ENCODE data around the gene LAMA5.

Gene LAMA5

DNA sequence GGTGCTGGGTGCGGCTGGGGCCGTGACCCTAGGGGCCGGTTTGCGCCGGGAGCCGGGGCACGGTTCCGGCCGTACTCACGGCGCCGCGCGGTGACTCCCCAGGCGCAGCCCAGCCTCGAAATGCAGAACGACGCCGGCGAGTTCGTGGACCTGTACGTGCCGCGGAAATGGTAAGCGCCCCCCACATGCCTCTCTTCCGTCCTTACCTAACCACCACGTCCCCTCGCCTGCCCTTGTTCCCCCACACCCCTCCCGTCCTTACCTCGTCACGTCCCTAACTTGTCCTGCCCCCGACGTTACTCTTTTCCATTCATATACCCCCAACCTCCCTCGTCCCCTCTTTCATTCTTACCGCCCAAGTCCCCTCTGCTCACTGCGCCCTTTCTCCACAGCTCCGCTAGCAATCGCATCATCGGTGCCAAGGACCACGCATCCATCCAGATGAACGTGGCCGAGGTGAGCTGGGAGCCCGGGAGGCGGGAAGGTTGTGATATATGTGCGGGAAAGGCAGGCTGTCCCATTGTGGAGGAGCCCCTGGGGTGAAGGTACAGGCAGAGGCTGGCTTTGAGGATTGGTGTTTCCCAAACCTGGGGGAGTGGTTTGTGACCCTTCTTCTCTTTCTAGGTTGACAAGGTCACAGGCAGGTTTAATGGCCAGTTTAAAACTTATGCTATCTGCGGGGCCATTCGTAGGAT is 20.3 kb upstream of the LAMA5 start:
- TF ChIP-seq, protein P1, sequence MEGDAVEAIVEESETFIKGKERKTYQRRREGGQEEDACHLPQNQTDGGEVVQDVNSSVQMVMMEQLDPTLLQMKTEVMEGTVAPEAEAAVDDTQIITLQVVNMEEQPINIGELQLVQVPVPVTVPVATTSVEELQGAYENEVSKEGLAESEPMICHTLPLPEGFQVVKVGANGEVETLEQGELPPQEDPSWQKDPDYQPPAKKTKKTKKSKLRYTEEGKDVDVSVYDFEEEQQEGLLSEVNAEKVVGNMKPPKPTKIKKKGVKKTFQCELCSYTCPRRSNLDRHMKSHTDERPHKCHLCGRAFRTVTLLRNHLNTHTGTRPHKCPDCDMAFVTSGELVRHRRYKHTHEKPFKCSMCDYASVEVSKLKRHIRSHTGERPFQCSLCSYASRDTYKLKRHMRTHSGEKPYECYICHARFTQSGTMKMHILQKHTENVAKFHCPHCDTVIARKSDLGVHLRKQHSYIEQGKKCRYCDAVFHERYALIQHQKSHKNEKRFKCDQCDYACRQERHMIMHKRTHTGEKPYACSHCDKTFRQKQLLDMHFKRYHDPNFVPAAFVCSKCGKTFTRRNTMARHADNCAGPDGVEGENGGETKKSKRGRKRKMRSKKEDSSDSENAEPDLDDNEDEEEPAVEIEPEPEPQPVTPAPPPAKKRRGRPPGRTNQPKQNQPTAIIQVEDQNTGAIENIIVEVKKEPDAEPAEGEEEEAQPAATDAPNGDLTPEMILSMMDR (IDR thresholded peaks at IDR 0.05; ENCODE audit: control insufficient read depth, extremely low read depth, insufficient read depth): no peak
- H3K4me3 ChIP-seq (ENCODE audit: low read depth, low read length): peak overlapping the region; percentile 100
- no peak for DNase-seq (ENCODE audit: low read depth)

DNA sequence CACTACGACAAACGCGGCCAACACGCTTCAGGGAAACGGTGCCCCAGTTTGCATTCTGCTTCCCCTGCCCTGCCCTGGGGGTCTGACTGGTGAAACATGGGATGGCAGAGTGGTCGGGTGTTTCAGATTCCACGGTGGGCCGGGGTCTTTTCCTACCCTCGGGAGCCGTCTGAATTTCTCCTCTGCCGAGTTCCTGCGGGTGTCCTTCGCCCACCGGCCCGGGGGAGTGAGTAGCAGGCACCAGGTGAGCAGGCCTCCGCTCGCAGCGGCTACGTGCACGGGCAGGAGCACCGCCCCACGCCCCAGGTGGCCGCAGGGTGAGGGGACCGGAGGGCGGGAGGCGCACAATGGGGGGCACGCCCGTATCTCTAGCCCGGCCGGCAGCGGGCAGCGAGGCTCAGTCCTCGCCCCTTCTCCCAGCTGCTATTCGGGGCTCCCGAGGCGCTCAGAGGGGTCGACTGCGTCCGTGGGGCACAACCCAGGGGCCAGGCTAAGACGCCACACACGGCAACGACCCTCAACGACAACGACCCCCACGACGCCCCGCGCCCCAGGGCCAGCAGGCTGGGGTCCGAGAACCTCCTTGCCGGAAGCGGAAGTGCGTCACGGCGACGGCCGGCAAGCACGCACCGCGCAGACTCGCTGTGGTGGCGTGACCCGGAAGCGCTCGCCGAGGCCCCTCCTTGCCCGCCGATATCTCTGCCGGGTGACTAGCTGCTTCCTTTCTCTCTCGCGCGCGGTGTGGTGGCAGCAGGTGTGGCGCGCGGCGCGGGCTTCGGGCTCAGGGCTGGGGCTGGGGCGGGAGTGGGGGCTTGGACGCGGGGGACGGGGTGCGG is 19.5 kb upstream of the LAMA5 start, which contains the start of gene RPS21:
TSS of gene RPS21 (plus strand) at position 721 of the 836 bp plus-strand sequence. CDS start 236 bp downstream, outside the sequence.
- no peak for DNase-seq (ENCODE audit: low read depth)
- peak within 1 kb of the TSS; percentile 100 for H3K4me3 ChIP-seq (ENCODE audit: low read depth, low read length)
- TF ChIP-seq, protein P1 (IDR thresholded peaks at IDR 0.05; ENCODE audit: control insufficient read depth, extremely low read depth, insufficient read depth): no peak

DNA sequence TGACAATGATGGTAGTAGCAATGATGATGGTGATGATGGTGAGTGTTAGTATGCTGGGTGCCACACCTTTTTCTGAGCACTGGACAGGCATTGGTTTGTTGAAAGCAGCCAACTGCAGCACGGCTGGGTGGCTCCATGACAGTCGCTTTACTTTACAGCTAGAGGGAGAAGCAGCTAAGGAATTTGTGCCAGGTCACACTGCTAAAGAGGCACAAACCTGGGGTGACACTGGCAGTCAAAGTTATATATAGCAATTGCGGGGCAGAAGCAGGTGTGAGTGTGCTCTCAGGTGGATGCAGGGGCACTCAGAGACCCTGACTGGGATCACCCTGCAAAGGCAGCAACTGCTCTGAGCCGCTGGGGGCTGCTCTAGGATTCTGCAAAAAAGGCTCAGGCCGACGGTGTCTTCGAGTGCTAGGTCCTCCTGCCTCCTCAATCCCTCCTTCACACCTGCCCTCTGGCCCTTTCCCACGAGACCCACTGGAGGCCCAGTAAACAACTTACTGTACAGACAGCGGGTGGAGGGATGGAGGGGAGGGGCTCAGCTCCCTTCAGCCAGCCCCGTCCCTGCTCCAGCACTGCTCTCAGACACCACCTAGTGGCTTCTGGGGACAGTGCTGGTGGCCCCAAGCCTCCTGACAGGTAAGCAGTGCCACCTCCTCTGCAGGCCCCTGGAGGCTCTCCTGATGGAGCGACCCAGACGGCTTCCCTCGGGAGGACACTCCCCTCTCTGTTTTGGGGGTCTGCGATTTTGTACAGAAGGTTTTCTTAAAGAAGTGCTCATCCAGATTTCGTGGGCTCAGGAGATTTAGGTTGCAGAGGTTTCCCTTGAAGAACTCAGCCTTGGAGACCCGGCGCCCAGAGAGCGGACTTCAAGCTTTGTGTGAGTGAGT is 15.4 kb upstream of the LAMA5 start:
- H3K4me3 ChIP-seq (ENCODE audit: low read depth, low read length): no peak overlapping the region
- DNase-seq (ENCODE audit: low read depth): no peak
- TF ChIP-seq, protein P1 (IDR thresholded peaks at IDR 0.05; ENCODE audit: control insufficient read depth, extremely low read depth, insufficient read depth): peak; percentile 99

DNA sequence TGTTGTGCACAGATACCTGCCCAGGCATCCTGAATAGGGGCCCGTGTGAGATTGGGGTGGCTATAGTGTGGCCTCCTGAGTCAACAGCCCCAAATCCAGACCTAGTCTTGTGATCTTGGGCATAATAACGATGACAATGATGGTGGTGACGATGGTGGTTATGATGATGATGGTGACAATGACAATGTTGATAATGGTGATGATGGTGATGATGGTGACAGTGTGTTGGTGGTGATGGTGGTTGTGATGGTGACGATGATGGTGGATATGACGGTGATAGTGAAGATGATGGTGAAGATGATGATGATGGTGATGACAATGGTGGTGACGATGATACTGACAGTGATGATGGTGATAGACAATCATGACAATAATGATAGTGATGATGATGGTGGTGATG is 14.7 kb upstream of the LAMA5 start:
- no peak overlapping the region for H3K4me3 ChIP-seq (ENCODE audit: low read depth, low read length)
- TF ChIP-seq, protein P1 (IDR thresholded peaks at IDR 0.05; ENCODE audit: control insufficient read depth, extremely low read depth, insufficient read depth): no peak
- DNase-seq (ENCODE audit: low read depth): no peak

DNA sequence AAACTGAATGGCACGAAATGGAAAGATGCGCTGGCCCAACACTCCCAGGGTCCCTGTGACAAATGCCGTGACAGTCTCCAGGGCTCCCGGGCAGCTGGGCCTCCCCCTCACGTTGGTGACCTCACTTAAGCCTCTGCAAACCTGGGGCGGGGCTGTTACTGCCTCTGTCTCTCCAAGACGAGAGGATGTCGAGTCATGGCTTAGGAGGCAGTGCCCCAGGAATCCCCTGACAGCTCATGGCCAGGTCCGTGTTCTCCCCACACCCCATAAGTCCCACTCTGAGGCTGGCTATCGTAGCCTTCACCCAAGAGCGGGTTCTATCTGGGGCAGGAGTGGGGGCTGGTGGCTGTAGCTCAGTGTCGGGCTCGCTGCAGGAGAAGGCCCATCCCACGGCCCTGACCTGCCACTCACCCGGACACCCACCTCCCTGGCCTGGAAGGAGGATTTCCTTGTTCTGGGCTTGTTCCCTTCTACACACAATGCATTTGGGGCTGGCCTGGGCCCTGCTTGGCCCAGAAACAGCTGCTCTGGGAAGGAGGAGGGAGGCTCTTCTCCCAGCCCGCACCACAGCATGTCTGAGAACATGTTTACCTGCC is 14.2 kb upstream of the LAMA5 start:
- DNase-seq (ENCODE audit: low read depth): no peak
- H3K4me3 ChIP-seq (ENCODE audit: low read depth, low read length): no peak overlapping the region
- TF ChIP-seq, protein P1 (IDR thresholded peaks at IDR 0.05; ENCODE audit: control insufficient read depth, extremely low read depth, insufficient read depth): no peak

DNA sequence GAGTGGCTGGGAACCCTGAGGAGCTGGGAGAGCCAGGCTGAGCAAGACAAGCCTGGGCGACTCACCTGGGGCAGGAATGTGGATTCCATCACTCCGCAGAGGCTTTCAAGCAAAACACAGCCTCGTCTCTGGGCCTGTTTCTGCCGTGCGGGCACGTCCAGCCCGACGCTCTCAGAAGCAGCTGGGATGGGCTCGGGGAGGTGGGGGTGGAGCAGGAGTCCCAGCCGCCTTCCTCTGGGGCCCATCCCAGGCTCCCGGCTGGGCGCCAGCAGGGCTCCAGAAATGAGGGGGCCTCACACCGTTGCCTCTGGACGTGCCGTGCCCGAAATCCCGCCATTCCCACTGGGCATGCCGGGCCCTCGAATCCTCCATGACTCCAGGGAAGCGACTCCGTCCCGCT is 11.1 kb upstream of the LAMA5 start:
- no peak for DNase-seq (ENCODE audit: low read depth)
- H3K4me3 ChIP-seq (ENCODE audit: low read depth, low read length): no peak overlapping the region

More for the DNA sequence above, 11.1 kb upstream of the LAMA5 start:
- TF ChIP-seq, protein P1 (IDR thresholded peaks at IDR 0.05; ENCODE audit: control insufficient read depth, extremely low read depth, insufficient read depth): no peak

Data from LNCaP clone FGC (cell line).